ENCODE measurements around the gene SORL1-AS1.
"Not testable (repeated sequence)": the region's sequence is repeated elsewhere in the genome, so short reads cannot be mapped to it uniquely, and the experiment has no call there.

Gene SORL1-AS1

GRCh38 chr11:121452609-121453150 lies at the start of gene SORL1-AS1:
SORL1-AS1 (minus strand) TSS chr11:121452967.
- no peak for DNase-seq

- no peak for DNase-seq
Measured at GRCh38 chr11:121500717-121501116, 48.0 kb upstream of the SORL1-AS1 start.

- no peak for DNase-seq
Measured at GRCh38 chr11:121500275-121500674, 47.5 kb upstream of the SORL1-AS1 start.

GRCh38 chr11:121499405-121499804 lies 46.6 kb upstream of the SORL1-AS1 start:
- DNase-seq, result no peak

GRCh38 chr11:121497176-121497998 lies 44.6 kb upstream of the SORL1-AS1 start:
- no peak for DNase-seq

GRCh38 chr11:121494355-121495099 lies 41.8 kb upstream of the SORL1-AS1 start:
- peak; percentile 64 to 73 (median 71) for DNase-seq

GRCh38 chr11:121489823-121490222 lies 37.1 kb upstream of the SORL1-AS1 start:
- DNase-seq, result peak in 1 of 3 donors; percentile 29

- no peak for DNase-seq
Measured at GRCh38 chr11:121488641-121489040, 35.9 kb upstream of the SORL1-AS1 start.

GRCh38 chr11:121488170-121488569 lies 35.4 kb upstream of the SORL1-AS1 start:
- DNase-seq, result no peak

GRCh38 chr11:121487191-121487590 lies 34.4 kb upstream of the SORL1-AS1 start:
- no peak for DNase-seq

- no peak for DNase-seq
Measured at GRCh38 chr11:121486054-121486453, 33.3 kb upstream of the SORL1-AS1 start.

- DNase-seq, result no peak
Measured at GRCh38 chr11:121485216-121485615, 32.4 kb upstream of the SORL1-AS1 start.

GRCh38 chr11:121483805-121484480 lies 31.2 kb upstream of the SORL1-AS1 start:
- DNase-seq, result peak; percentile 57 to 75 (median 73)

- peak; percentile 69 to 76 (median 70) for DNase-seq
Measured at GRCh38 chr11:121482231-121483129, 29.7 kb upstream of the SORL1-AS1 start.

- DNase-seq, result not testable (repeated sequence)
Measured at GRCh38 chr11:121481484-121482230, 28.9 kb upstream of the SORL1-AS1 start.

- DNase-seq, result peak; percentile 61 to 75 (median 68)
Measured at GRCh38 chr11:121479698-121480238, 27.0 kb upstream of the SORL1-AS1 start.

GRCh38 chr11:121478895-121479697 lies 26.3 kb upstream of the SORL1-AS1 start:
- peak in 1 of 3 donors; percentile 21 for DNase-seq

- DNase-seq, result no peak
Measured at GRCh38 chr11:121478226-121478894, 25.6 kb upstream of the SORL1-AS1 start.

- DNase-seq, result no peak
Measured at GRCh38 chr11:121476379-121477032, 23.7 kb upstream of the SORL1-AS1 start.
